Activated CD4-positive, CD25-positive, alpha-beta regulatory T cell treated with anti-CD3 and anti-CD28 coated beads, Interleukin-2, amount 50 U/mL, for 16 hours (primary cell): ENCODE results near the gene LIN9.
"Not testable (repeated sequence)": the region's sequence is repeated elsewhere in the genome, so short reads cannot be mapped to it uniquely, and the experiment has no call there.

ENCODE experiments used
- DNase-seq: peaks from one replicate; pipeline ENCODE4 v3.0.0-alpha.2; 2020; ENCODE audit warnings: low read depth, low spot score

Gene LIN9, protein sequence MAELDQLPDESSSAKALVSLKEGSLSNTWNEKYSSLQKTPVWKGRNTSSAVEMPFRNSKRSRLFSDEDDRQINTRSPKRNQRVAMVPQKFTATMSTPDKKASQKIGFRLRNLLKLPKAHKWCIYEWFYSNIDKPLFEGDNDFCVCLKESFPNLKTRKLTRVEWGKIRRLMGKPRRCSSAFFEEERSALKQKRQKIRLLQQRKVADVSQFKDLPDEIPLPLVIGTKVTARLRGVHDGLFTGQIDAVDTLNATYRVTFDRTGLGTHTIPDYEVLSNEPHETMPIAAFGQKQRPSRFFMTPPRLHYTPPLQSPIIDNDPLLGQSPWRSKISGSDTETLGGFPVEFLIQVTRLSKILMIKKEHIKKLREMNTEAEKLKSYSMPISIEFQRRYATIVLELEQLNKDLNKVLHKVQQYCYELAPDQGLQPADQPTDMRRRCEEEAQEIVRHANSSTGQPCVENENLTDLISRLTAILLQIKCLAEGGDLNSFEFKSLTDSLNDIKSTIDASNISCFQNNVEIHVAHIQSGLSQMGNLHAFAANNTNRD

DNA sequence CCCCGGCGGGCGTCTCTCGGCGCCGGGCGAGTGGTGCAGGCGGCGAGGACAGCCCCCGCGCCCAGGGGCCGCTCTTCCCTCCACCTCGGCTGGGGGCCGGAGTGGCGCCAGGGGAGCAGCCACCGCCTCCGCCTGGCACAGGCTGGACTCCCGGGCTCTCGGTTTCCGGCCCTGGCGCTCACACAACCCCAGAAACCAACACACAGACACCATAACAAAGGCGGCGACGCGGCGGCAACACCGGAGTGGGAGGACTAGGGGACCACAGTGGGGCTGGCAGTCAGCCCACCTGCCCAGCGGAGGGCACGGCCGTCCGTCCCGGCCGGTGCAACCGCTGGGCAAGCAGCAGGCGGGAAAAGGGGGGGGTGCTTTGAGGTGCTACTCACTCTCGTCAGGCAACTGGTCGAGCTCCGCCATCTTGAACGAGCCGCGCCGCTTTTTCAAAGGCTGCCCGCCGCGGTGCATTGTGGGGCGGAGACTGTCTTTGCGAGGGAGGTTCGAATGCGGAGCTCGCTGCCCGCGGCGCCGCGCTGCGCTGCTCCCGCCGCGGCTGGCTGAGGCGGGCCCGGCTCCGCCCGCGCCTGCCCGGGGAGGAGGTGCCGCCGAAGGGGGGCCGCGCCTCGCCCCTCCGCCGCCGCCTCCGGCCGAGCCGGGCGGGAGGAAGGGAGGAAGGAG lies at the start of gene LIN9:
Gene LIN9, minus strand, starts transcription at position 442 of the 675 bp plus-strand sequence. Its CDS starts 25 bp downstream, at position 417.
- DNase-seq: peak; percentile 85

DNA sequence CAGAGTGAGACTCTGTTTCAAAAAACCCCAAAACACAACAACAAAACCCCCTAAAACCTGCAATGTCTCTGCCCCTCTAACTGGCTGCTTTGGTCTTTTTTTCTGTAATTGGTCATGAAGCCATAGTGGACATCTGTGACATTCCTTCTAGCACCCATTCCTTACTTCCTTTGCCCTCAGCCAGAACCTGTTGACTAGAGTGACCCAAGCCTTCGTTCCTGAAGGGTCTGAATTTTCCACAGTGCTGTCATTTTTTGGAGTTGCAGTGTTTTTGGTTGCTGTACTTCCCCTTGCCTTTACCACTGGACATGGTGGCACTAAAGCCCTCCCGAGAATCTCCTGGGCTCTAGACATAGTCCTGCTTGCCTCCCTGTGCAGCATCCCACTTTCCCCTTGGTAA lies 48.5 kb upstream of the LIN9 start:
- no peak for DNase-seq

DNA sequence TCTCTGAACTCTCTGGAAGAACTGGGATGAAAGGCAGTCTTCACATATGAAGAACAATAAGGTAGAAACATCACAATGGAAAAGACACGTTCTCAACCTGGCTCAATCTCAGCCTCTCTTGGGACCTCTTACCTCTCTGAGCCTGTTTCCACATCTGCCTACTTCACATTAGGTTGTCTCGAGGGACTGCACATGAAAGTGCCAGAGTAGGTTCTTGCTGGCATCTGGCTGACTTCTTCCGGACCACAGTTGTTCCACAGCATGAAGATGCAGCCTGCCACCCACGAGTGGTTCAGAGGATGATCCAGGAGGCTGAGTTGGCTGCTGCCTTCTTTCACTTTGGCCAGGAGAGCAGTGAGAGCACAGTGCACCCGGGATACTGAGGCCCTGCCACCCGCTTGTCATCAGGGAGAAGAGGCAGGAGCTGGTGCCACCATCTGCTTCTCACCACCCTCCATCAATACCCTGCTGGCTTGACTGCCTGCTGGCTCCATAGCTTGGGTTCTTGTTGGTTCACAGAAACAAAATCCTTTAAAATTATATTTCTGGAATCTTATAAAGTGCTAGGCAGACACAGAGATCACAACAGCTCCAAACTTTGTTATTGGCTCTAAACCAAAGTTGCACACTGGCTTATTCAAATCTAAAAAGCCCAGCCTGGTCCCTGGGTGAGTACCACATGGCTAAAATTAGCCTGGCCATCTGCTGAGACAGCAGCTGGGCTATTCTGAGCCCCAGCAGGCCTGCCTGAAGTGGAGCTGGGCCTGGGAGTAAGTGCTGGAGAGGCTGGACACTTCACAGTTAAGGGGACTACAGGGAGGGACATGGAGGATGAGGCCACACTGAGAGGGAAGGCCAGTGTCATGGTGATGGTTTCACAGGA lies 46.9 kb upstream of the LIN9 start:
- DNase-seq: no peak

DNA sequence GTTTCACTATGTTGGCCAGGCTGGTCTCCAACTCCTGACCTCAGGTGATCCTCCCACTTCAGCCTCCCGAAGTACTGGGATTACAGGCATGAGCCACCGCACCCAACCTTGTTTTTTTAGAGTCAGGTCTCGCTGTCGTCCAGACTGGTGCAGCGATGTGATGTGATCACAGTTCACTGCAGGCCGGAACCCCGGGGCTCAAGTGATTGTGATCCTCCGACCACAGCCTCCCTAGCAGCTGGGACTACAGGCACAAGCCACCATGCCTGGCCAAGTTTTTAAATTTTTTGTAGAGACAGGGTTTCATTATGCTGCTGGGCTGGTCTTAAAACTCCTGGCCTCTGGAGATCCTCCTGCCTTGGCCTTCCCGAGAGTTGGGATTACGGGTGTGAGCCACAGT lies 46.1 kb upstream of the LIN9 start:
- no peak for DNase-seq

DNA sequence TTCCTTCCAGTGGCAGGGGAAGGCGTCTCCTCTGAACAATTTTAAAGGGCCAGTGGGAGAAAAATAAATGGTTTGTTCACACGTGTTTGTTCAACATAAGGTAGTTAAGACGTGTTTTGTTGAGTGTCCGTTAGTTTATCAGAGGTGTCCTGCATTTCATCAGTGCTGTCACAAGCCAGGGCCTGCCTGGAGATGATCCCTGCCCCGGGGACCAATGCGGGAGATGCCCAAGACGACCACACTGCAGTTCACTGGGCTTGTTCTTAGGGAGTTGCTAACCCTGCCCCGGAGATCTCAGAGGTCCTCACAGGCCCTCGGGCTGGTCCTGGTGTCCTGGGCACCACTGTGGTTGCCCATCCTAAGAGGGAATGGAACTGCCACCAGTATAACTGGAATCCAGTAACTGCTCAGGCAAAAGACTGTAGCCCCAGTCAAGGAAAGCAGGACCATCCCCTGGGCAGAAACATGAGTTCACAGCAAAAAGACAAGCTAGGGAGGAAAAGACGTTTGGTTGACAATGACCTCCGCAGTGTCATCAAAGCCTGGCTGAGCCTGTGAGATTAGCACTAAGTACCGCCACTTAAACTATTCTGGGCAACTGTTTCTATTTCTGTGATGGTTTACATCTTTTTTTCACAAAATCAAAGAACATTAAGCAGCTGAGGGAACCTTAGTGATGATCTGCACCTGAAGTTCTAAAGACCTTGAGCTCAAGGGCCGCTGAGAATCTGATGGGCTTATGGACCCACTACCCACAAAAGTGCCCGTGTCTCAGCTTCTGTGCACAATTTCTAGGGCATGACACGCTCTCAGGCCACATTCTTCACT lies 44.9 kb upstream of the LIN9 start:
- no peak for DNase-seq

DNA sequence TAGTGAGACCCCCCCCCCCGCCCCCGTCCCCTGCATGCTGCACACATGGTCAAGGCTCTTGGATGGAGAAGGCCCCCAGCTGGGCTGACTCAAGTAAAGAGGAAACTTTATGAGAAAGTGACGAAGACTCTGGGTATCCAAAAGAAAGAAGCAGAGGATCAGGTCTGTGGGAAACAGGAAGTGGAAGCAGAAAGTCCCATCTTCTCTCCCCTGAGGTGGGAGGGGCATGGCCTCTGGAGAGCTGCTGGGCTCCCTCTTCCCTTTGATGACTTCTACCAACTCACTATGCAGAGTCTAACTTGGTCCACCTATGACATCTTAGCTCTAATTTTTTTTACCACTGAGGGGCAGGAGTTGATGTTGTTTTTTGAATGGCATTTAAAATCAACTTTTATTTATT lies 42.7 kb upstream of the LIN9 start:
- no peak for DNase-seq

DNA sequence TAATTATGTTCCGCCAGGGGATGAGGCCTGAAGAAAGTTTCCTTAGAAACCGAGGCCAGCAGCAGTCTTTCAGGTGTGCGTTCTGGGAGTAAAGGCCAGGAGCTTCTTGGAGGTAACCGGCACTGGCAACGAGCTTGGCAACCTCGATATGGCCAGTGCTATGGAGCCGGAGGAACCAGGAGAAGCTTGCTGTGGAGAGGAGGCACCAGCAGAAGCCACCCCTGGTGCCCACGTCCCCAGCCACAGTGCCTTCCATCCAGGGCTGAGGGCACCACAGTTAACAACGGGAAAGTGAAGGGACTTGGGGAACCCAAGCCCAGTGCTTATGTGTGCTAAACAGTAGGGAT lies 41.5 kb upstream of the LIN9 start:
- DNase-seq: no peak

DNA sequence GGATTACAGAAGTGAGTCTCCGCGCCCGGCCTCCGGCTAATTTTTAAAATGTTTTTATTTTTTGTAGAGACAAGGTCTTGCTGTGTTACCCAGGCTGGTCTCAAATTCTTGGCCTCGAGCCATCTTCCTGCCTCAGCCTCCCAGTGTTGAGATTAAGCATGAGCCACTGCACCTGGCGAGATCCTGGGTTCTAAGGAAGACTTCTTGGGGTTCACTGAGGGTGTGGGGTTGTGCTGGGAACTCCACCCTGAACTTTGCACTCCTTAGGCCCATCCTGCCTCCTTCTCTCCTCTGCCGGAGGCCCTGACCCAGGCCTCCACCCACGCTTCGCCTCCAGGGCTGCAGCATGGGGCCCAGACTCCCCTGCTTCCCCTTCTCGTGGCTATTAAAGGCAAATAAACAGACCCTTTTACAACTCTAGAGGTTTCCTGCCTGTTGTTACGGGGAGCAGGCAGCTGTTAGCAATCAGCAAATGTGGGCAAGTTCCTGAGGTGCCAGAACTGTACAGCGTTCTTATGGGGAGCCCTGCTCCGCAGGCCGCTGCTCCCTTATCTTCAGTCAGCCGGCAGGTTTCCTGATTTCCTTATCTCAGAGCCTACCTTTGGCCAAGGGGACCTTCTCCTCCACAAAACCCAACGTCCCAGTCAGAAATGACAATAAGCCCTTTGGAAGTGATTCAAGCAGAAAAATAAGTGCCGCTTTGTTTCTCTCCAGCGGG lies 41.0 kb upstream of the LIN9 start:
- DNase-seq: no peak

DNA sequence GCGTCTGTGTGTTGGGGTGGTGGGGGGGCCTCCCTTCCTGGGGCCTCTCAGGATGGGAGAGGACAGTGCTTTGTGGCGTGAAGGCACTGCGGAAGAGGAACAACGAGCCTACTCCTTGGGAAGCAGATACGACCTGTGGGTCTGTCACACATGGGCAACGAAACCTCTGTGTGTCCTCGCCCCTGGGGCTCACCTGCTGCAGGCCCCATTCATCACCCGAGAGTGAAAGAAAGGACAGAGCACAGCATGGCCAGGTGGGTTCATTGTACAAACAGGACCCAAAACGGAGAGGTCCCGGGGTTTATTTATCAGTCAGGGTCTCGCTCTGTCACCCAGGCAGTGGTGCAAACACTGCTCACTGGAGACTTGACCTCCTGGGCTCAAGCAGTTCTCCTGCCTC lies 40.1 kb upstream of the LIN9 start:
- no peak for DNase-seq

DNA sequence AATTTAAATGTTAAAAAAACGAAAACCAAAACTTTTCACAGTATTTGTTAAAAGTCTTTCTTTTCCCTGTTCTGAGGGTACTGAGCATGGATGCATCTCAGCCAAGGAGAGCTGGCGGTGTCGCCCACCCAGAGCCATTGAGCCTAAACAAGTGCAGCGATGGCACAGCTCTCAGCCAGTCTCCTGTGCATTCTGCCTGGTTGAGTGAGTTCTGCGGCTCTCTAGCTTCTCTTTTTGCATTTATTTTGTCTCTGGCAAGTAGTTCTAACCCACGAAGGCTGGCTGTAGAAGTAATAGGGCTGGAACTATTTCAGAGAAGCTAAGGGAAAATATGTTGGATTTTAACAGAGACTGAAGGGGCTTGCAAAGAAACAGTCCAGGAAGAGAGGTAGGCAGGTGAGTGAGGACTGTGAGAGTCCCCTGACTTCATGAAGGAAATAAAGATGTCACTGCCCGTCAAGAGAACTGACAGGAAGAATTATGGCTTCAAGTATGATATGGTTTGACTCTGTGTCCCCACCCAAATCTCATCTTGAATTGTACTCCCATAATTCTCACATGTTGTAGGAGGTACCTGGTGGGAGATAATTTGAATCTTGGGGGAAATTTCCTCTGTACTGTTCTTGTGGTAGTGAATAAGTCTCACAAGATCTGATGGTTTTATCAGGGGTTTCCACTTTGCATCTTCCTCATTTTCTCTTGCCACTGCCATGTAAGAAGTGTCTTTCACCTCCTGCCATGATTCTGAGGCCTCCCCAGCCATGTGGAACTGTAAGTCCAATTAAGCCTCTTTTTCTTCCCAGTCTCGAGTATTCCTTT lies 35.7 kb upstream of the LIN9 start:
- DNase-seq: no peak

DNA sequence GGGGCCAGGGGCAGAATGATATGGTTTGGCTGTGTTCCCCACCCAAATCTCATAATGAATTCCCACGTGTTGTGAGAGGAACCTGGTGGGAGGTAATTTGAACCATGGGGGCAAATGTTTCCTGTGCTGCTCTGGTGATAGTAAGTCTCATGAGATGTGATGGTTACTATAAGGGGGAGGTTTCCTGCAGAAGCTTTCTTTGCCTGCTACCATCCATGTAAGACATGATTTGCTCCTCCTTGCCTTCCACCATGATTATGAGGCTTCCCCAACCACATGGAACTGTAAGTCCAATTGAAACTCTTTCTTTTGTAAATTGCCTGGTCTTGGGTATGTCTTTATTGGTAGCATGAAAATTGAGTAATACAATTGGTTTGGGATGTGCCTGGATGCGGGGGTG lies 33.7 kb upstream of the LIN9 start:
- no peak for DNase-seq

DNA sequence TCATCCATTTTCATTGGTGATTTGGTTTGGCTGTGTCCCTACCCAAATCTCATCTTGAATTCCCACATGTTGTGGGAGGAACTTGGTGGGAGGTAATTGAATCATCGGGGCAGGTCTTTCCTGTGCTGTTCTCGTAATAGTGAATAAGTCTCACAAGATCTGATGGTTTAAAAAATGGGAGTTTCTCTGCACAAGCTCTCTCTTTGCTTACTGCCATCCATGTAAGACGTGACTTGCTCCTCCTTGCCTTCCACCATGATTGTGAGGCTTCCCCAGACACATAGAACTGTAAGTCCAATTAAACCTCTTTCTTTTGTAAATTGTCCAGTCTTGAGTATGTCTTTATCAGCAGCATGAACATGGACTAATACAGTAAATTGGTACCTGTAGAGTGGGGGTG lies 31.1 kb upstream of the LIN9 start:
- DNase-seq: not testable (repeated sequence)

DNA sequence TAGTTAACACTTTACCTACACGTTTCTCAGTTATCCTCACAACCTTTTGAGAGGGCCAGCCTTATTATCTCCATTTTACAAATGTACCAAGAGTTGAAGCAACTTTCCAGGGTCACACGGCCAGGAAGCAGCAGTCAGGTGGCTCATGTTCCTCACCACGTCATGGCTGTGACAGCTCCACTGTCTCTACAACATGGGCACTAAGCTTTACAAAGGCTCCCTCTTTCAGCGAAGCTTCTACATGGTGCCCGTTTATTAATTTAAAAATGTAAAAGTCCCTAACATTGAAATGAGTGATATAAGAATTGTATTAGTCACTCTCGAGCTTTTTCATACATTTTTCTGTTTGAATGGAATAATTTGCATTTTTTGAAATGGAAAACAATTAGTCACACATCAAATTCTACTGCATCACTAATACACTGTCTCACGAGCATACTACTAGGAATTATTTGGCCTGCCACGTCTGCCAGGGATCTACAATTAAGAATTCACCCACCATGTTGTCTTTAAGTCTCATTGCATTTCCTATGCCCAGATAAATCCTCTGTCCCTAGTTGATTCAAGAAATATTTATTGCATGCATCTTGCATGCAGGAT lies 28.4 kb upstream of the LIN9 start:
- no peak for DNase-seq

DNA sequence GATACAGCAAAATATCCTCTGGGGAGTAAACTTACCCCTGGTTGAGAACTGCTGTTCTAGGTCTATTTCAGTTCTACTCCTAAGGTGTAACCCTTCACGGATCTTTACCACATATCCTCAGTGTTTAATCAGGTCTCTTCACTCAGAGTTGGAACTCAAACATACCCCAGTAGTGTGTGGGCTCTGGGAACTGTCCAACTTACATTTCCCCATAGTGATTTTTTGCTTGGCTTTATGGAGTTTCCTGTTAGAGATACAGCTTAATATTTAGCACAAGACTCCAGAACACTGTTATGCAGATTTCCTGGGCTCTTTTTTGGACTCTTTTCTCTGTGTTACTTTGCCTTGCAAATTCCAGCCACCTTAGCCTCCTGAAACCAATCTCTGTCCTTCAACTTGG lies 26.7 kb upstream of the LIN9 start:
- no peak for DNase-seq

DNA sequence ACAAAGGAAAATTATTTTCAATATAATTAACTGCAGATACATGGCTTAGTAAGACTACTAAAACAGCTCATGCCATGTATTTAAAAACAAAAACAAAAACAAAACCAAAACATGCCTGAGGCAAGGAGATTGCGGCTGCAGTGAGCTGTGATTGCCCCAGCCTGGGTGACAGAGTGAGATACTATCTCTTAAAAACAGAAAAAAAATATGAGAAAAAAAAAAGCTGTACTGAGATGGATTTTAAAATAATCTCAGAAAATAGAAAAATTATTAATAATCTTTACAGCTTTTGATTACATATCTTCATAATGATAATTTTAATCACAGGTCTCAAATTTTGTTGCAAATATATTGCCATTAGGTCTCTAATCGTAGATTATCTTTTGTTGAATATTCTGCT lies 24.0 kb upstream of the LIN9 start:
- no peak for DNase-seq

DNA sequence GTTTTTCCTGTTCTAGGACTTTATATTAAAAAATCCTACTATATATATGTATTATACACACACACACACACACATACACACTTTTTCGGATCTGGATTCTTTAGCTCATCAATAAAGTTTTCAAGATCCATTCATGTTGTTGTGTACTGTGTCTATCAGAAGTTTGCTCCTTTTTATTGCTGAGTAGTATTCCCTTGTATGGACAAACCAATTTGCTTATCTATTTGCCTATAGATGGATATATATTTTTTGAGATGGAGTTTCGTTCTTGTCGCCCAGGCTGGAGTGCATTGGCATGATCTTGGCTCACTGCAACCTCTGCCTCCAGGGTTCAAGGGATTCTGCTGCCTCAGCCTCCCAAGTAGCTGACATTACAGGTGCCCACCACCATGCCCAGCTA lies 20.3 kb upstream of the LIN9 start:
- DNase-seq: no peak

DNA sequence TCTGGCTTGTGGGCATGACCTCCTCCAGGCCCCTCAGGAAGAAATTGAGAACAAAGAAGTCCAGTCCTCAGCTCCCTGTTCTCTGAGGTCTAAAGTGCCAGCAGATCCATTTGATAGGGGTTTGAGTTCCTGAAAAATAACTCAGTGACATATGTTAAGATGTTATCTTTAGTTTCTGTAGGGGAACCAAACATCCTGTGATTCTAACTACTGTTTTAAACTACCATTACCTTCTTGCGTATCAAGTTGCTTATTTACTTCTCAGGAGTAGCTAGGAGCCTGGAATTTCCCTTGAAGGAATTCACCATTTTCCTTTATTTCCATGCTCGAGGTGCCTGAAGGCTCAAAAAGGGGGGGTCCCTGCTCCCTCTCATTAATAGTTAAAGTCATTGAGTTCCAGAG lies 18.8 kb upstream of the LIN9 start:
- no peak for DNase-seq

DNA sequence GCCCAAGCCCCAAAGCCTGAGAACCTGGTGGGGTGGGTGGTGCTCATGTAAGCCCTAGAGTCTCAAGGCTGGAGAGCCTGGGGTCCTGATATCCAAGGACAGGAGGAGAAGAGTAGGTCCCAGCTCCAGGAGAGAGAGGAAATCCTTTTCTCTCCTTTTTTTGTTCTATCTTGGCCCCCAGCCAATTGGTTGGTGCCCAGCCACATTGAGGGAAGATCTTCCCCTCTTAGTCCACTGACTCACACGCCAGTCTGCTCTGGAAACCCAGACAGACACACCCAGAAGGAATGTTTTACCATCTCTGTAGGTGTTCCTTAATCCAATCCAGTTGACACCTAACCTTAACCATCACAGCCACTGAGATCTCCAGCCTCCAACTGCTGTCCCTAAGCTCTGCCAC lies 16.2 kb upstream of the LIN9 start:
- no peak for DNase-seq

DNA sequence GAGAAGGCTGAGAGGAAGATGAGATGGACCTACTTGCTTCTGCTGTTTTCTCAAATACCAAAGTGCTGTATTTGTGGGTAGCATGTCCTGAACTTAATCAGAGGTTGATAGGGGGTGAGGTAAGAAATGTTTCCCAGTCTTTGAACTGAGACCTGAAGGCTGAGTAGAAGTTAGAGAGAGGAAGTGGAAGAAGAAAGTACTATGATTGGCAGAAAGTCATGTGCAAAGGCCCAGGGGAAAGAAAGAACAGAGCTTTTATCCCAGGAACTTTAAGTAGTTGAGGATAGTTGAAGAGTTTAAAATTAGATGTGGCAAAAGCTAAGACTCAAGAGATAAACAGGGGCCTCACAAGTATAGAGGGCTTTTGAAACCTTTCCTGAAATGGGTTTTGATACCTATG lies 15.5 kb upstream of the LIN9 start:
- no peak for DNase-seq
